ENCODE data around the gene ECHDC3.

DNA sequence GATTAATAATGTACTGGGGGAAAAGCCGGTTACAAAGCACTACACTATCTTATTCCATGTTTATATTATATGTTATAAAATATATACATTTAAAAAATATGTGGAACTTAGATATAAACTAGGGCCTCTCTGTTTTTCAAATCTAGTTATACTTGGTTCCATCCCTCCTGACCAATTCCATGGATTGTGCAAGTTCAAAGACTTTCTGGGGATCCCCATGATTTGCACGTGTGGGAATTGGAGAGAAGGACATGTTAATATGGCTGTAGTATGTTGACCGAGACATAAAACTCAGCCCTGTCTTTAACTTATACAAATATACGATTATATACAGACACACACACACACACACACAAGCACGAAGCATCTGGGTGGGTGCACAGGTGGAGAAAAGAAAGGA lies 18.8 kb upstream of the ECHDC3 start:
- TF ChIP-seq, protein P1, sequence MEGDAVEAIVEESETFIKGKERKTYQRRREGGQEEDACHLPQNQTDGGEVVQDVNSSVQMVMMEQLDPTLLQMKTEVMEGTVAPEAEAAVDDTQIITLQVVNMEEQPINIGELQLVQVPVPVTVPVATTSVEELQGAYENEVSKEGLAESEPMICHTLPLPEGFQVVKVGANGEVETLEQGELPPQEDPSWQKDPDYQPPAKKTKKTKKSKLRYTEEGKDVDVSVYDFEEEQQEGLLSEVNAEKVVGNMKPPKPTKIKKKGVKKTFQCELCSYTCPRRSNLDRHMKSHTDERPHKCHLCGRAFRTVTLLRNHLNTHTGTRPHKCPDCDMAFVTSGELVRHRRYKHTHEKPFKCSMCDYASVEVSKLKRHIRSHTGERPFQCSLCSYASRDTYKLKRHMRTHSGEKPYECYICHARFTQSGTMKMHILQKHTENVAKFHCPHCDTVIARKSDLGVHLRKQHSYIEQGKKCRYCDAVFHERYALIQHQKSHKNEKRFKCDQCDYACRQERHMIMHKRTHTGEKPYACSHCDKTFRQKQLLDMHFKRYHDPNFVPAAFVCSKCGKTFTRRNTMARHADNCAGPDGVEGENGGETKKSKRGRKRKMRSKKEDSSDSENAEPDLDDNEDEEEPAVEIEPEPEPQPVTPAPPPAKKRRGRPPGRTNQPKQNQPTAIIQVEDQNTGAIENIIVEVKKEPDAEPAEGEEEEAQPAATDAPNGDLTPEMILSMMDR (IDR thresholded peaks at IDR 0.05), result no peak
- TF ChIP-seq POLR2A (IDR thresholded peaks at IDR 0.05), result no peak

All from adrenal gland (tissue), 5 donors.